ENCODE results near the gene TLR7.

The TLR7 gene

DNA sequence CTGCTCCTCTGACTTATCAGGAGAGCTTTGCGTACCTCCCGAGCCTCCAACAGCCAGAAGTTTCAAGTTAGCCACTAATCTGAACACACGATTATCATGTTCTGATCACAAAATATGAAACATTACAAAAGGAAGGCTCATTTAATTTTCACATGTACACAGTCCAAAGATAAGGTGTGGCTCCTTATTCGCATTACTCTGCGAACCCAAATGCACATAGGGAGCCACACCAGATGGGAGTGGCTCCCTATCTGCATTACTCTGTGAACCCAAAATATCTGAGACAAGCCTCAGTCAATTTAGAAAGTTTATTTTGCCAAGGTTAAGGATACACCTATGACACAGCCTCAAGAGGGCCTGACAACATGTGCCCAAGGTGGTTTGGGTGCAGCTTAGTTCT lies 68.0 kb downstream of the TLR7 start:
- no peak for DNase-seq

DNA sequence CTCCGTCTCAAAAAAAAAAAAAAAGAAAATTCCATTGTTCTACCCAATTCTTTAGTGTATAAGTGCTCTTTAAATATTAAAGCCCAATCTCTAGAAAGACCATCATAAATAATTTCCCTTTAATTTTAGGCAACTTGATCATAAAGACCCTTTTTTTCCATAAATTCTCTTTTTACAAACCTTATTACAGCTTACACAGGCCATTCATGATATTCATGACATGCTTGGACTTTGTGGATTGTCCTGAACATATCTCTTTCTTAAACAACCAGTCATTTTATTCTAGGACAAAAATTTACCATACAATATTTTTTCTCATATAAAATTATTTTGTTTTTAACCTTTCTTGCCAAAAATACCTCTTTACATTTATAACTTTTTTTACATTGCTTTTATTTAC lies 70.1 kb downstream of the TLR7 start:
- DNase-seq = no peak

All from central memory CD4-positive, alpha-beta T cell (primary cell).